Measurements from ENCODE around the gene INTS4.
"Not testable (repeated sequence)": the region's sequence is repeated elsewhere in the genome, so short reads cannot be mapped to it uniquely, and the experiment has no call there.

The INTS4 gene

DNA sequence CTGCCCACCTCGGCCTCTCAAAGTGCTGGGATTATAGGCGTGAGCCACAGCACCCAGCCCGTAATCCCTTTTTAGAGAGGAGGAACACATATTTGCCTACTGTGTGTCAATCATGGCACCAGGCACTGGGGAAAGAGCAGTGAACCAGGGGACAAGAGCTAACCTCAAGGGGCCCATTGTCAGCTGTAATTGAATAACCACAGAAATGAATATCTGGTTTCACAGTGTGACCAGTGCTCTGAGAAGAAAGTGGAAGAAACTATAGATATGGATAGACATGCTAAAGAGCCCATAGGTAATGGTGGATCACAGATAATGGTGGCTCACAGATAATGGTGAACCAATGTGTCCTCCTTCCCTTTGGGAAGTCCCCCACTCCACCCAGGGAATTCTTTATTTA lies 37.2 kb upstream of the INTS4 start:
- no peaks in the 10 kb centered on the region for H3K36me3 Mint-ChIP-seq
- DNase-seq (no peak), ATAC-seq (replicated peaks) (no peak)
- H3K27ac Mint-ChIP-seq, result no peak overlapping the region
- no peak overlapping the region for H3K4me3 Mint-ChIP-seq
- H3K27me3 Mint-ChIP-seq, result no peaks in the 10 kb centered on the region
- peaks cover 0 to 5% of the 10 kb centered on the region in 2 donors for H3K4me1 Mint-ChIP-seq
- H3K9me3 Mint-ChIP-seq, result peaks cover 4% of the 10 kb centered on the region in 2 donors

DNA sequence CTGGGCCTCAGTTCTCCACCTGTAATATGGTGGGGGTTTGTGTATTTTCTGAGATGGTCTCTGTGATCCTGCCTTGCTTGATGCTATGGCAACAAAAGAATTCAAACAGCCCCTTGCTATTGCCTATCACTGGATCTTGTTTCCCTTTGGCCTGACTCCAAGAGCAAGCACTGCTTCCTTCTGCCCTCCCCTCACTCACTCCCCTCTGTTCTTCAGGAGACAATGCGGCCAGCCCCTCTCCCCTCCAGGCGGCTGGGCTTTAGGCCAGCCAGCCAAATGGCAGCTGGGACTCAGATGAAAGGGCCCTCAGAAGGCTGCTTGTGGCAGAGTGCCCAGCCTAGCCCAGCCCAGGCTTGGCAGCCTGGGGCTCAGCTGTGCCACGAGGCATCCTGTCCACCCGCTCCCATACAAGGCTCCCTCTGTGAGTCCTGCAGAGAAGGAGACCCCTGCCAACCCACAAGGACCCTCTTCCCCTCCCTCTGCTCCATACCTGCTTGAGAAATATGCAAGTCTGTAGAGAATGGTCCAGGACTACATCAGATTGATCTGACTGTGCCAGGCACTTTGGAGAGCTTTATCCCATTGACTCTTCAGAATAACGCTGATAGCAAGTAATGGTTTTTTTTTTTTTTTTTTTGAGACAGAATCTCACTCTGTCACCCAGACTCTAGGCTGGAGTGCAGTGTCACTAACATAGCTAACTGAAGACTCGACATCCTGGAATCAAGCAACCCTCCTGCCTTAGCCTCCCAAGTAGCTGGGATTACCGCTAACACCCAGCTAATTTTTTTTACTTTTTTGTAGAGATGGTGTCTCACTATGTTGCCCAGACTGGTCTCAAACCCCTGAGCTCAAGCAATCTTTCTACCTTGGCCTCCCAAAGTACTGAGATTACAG lies 36.2 kb upstream of the INTS4 start:
- ATAC-seq (replicated peaks) (no peak), DNase-seq (no peak)
- no peak overlapping the region for H3K4me3 Mint-ChIP-seq
- H3K27me3 Mint-ChIP-seq, result no peaks in the 10 kb centered on the region
- H3K27ac Mint-ChIP-seq, result no peak overlapping the region
- H3K36me3 Mint-ChIP-seq, result peaks cover 0 to 2% of the 10 kb centered on the region in 2 donors
- H3K9me3 Mint-ChIP-seq, result peaks cover 4% of the 10 kb centered on the region in 2 donors
- peaks cover 0 to 5% of the 10 kb centered on the region in 2 donors for H3K4me1 Mint-ChIP-seq

DNA sequence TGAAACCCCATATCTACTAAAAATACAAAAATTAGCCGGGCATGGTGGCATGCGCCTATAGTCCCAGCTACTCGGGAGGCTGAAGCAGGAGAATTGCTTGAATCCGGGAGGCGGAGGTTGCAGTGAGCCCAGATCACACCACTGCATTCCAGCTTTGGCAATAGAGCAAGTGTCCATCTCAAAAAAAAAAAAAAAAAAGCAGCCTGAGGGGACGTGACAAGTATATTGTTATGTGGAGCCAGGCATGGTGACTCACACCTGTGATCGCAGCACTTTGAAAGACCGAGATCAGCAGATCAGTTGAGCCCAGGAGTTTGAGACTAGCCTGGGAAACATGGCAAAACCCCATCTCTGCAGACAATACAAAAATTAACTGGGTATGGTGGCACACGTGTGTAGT lies 34.0 kb upstream of the INTS4 start:
- not testable (repeated sequence) for H3K36me3 Mint-ChIP-seq; H3K27me3 Mint-ChIP-seq; H3K27ac Mint-ChIP-seq; ATAC-seq (replicated peaks); DNase-seq; H3K4me1 Mint-ChIP-seq; H3K9me3 Mint-ChIP-seq; H3K4me3 Mint-ChIP-seq

DNA sequence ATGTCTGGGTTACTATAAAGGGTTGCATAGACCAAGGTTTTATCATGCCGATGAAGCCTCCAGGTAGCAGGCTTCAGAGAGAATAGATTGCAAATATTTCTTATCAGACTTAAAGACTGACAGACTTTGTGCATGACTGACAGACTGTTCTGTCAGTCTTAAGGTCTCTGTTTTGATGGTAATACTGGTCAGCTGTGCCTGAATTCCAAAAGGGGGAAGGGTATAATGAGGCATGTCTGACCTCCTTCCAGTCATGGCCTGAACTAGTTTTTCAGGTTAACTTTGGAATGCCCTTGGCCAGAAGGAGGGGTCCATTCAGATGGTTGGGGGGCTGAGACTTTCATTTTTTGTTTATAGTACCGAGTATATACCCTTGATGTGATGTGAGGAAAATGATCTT lies 33.3 kb upstream of the INTS4 start:
- no peak overlapping the region for H3K27ac Mint-ChIP-seq
- DNase-seq (no peak), ATAC-seq (replicated peaks) (no peak)
- no peak overlapping the region for H3K4me3 Mint-ChIP-seq
- peaks cover 3 to 5% of the 10 kb centered on the region in 2 donors for H3K4me1 Mint-ChIP-seq
- peaks cover 4% of the 10 kb centered on the region in 2 donors for H3K9me3 Mint-ChIP-seq
- H3K36me3 Mint-ChIP-seq, result peaks cover 0 to 2% of the 10 kb centered on the region in 2 donors
- H3K27me3 Mint-ChIP-seq, result peaks cover 9 to 13% of the 10 kb centered on the region in 2 donors

DNA sequence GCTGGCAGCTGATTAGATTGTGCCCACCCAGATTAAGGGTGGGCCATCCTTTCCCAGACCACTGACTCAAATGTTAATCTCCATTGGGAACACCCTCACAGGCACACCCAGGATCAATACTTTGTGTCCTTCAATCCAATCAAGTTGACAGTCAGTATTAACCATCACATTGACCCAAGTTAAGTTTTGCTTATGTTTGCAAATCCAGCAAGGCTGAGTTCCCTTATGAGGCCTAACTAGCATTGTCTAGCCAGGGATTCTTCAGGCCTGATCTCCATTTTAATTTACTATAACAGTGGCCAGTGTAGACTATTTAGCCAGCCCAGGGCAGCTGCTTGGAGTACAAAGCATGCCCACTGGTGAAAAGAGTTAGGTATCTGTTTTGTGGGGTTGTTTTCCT lies 30.9 kb upstream of the INTS4 start:
- Mint-ChIP-seq H3K27me3 (peaks cover 22 to 26% of the 10 kb centered on the region in 2 donors), H3K9me3 (peaks cover 4% of the 10 kb centered on the region in 2 donors), H3K27ac (no peak overlapping the region), H3K36me3 (peaks cover 0 to 2% of the 10 kb centered on the region in 2 donors), H3K4me1 (peaks cover 3 to 9% of the 10 kb centered on the region in 2 donors), H3K4me3 (no peak overlapping the region)
- DNase-seq, result no peak
- no peak for ATAC-seq (replicated peaks)

DNA sequence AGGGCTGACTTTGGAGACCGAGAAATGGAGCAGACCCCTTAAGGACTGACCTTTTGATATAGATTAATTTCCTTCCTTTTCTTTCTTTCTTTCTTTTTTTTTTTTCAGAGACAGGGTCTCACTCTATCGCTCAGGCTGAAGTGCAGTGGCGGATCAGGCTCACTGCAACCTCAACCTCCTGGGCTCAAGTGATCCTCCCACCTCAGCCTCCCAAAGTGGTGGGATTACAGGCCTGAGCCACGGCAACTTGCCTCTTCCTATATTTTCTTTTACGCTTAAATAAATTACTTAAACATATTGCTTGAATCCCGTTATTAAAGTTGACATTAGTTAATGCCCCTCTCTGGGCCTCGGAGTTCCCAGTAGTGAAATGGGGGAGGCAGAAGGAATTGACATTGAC lies 29.0 kb upstream of the INTS4 start:
- no peak for ATAC-seq (replicated peaks)
- H3K27ac Mint-ChIP-seq, result no peak overlapping the region
- H3K9me3 Mint-ChIP-seq, result peaks cover 4% of the 10 kb centered on the region in 2 donors
- peaks cover 0 to 2% of the 10 kb centered on the region in 2 donors for H3K36me3 Mint-ChIP-seq
- DNase-seq, result no peak
- H3K27me3 Mint-ChIP-seq, result peaks cover 22 to 26% of the 10 kb centered on the region in 2 donors
- no peak overlapping the region for H3K4me3 Mint-ChIP-seq
- peaks cover 3 to 9% of the 10 kb centered on the region in 2 donors for H3K4me1 Mint-ChIP-seq

DNA sequence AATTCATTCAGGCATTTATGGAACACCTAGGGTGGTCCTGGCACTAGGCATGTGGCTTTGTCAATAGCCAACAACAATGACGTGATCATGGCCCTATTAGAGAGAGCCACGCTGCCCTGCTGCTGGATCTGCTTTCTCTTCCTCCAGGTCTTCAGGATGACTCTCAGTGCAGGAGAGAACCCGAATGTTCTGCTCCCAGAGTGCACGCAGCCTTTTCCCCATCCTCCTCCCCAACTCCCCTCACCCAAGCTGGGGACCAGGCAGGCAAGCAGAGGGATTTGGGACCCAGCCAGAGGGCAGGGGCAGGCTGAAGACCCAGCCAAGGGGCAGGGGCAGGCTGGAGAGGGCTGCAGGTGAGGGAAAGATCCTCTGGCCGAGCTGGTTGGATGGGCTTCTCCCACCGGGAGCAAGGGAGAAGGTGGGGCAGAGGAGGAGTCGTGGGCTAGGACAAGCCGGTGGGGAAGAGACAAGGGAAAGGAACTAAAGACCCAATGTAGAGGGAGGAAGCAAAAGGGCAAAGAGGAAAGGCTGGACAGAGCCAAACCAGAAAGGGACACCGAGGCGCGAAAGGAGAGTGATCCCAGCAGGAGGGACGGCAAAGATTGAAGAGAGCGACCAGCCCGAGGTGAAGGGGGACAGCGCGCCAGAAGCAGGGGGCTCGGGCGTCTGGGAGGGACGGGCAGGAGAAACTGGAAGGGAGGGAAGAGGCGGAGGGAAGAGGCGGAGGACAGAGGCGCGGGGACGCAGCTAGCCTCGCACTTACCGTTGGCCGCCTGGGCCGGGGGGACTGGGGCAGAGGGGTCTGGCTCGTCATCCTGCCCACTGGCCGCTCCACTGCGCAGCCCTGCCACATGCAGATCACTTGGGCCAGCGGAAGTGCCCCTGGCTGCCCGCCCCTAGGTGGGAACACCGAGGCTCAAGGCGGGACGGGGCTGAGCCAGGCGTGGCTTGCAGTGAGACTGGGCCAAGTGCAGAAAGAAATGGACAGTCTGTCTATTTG lies 28.2 kb upstream of the INTS4 start, which contains the start of gene KCTD14:
Gene KCTD14 (minus strand): TSS at position 880 of the 1,000 bp plus-strand sequence. CDS start 27 bp downstream, at position 853.
- DNase-seq (no peak), ATAC-seq (replicated peaks) (peak; percentile 36)
- H3K27ac Mint-ChIP-seq, result no peak within 1 kb of the TSS
- peaks cover 22 to 26% of the 10 kb centered on the region in 2 donors for H3K27me3 Mint-ChIP-seq
- peaks cover 3 to 9% of the 10 kb centered on the region in 2 donors for H3K4me1 Mint-ChIP-seq
- peaks cover 0 to 2% of the 10 kb centered on the region in 2 donors for H3K36me3 Mint-ChIP-seq
- H3K4me3 Mint-ChIP-seq, result peak within 1 kb of the TSS in 1 of 2 donors; percentile 1
- H3K9me3 Mint-ChIP-seq, result peaks cover 1 to 2% of the 10 kb centered on the region in 2 donors

DNA sequence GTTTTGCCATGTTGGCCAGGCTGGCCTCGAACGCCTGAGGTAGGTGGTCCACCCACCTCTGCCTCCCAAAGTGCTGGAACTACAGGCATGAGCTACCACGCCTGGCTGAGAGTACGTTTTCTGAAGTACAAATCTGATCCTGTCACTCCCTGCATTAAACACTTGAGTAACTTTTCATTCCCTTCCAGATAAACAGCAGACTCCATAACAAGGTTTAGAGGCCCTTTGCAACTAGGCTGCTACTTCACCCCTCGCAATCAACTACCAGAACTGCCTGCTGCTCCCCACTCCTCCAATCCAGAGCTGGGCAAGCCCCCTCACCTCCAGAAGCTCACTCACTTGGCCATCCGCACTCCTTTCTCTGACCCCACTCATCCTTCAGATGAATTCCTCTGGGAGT lies 27.1 kb upstream of the INTS4 start:
- H3K27me3 Mint-ChIP-seq, result peaks cover 22 to 26% of the 10 kb centered on the region in 2 donors
- no peak overlapping the region for H3K4me3 Mint-ChIP-seq
- DNase-seq, result no peak
- H3K9me3 Mint-ChIP-seq, result no peaks in the 10 kb centered on the region
- peaks cover 0 to 2% of the 10 kb centered on the region in 2 donors for H3K36me3 Mint-ChIP-seq
- peaks cover 3 to 9% of the 10 kb centered on the region in 2 donors for H3K4me1 Mint-ChIP-seq
- no peak overlapping the region for H3K27ac Mint-ChIP-seq
- ATAC-seq (replicated peaks), result no peak

DNA sequence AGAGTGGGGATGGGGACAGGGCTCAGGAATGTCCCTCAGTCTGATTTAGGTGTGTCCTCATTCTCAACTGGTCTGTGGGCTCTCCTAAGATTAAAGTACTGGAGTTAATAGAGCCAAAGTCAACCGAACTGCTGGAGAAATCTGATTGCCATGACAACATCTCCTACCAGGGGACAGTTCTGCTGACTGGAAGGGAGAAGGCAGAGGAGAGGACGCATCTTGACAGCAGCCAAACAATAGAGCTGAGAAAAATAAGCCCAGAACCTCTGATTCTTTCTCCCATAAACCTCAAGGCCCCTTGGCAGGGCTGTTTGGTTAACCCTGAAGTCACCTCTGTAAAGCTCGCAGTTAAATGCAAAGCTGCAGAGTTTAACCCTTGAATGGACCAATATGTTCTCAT lies 25.8 kb upstream of the INTS4 start:
- DNase-seq (no peak), ATAC-seq (replicated peaks) (no peak)
- peaks cover 3 to 9% of the 10 kb centered on the region in 2 donors for H3K4me1 Mint-ChIP-seq
- peaks cover 22 to 26% of the 10 kb centered on the region in 2 donors for H3K27me3 Mint-ChIP-seq
- H3K27ac Mint-ChIP-seq, result no peak overlapping the region
- no peaks in the 10 kb centered on the region for H3K9me3 Mint-ChIP-seq
- no peaks in the 10 kb centered on the region for H3K36me3 Mint-ChIP-seq
- H3K4me3 Mint-ChIP-seq, result no peak overlapping the region

DNA sequence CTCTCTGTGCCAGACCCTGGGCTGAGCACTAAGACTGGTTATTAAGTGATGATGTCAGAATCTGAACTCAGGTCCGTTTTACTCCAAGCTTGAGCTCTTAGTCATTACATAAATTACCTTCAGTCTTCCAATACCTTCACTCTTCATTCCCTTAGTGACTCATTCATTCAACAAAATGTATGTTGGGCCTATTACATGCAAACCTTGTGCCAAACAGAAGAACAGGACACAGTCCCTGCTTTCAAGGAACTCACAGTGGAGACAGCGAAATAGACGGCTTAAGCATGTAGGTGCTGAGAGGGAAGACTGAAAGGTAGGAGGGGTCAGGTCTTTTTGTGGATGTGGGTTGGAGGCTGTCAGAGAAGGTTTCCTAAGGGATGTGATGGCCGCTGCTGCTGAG lies 25.3 kb upstream of the INTS4 start:
- Mint-ChIP-seq H3K36me3 (no peaks in the 10 kb centered on the region), H3K27ac (no peak overlapping the region), H3K4me3 (no peak overlapping the region), H3K9me3 (no peaks in the 10 kb centered on the region), H3K4me1 (peaks cover 3 to 9% of the 10 kb centered on the region in 2 donors), H3K27me3 (peaks cover 22 to 26% of the 10 kb centered on the region in 2 donors)
- DNase-seq (no peak), ATAC-seq (replicated peaks) (no peak)

DNA sequence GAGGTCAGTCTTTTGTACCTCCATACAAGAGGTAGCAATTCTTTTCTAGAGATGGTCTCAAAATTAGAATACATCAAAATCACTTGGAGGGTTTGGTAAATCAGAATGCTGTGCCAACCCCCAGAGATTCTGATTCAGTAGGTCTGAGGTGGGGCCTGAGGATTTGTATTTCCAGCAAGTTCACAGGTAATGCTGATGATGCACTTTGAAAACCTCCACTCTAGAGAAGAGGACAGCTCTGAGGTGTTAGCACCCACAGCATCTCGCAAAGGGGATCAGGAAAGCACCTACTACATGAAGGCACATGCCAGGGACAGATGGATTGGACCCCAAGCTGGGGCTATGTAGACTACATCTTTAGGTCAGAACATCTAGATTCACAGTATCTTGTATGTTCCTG lies 21.4 kb upstream of the INTS4 start:
- Mint-ChIP-seq H3K9me3 (no peaks in the 10 kb centered on the region), H3K4me3 (no peak overlapping the region), H3K27me3 (peaks cover 0 to 4% of the 10 kb centered on the region in 2 donors), H3K36me3 (no peaks in the 10 kb centered on the region), H3K4me1 (no peaks in the 10 kb centered on the region), H3K27ac (no peak overlapping the region)
- ATAC-seq (replicated peaks) (no peak), DNase-seq (no peak)

DNA sequence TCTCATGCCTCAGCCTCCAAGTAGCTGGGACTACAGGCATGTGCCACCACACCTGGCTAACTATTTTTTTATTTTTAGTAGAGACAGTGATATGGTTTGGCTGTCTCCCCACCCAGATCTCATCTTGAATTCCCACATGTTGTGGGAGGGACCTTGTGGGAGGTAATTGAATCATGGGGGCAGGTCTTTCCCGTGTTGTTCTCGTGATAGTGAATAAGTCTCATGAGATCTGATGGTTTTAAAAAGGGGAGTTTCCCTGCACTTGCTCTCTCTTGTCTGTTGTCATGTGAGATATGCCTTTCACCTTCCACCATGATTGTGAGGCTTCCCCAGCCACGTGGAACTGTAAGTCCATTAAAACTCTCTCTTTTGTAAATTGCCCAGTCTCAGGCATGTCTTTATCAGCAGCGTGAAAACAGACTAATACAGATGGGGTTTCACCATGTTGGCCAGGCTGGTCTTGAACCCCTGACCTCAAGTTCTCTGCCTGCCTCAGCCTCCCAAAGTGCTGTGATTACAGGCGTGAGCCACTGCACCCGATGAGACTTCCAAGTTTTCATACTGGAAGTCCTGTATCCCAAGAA lies 20.6 kb upstream of the INTS4 start:
- H3K27ac Mint-ChIP-seq; H3K4me3 Mint-ChIP-seq; H3K9me3 Mint-ChIP-seq; H3K4me1 Mint-ChIP-seq; DNase-seq; H3K36me3 Mint-ChIP-seq; ATAC-seq (replicated peaks); H3K27me3 Mint-ChIP-seq: not testable (repeated sequence)

DNA sequence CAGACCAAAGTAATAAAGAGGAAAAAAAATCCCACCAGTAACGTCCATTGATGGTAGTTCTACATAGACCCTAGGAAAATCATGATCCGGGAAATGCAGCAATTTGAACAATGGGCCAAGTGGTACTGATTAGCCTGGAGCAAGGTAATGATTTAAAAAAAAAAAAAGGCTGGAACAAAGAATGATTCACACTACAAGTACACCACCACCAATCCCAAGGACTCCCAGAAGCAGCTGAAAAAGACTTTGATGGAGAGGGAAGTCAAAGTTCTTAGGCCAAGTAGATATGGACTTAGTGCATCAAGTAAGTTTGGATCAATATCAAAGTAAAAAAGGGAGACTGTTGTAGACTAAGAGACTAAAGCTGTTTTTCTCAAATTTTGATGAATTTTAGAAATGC lies 16.8 kb upstream of the INTS4 start:
- no peak for ATAC-seq (replicated peaks)
- no peak for DNase-seq
- H3K4me1 Mint-ChIP-seq, result no peaks in the 10 kb centered on the region
- peaks cover 1 to 4% of the 10 kb centered on the region in 2 donors for H3K27me3 Mint-ChIP-seq
- no peak overlapping the region for H3K27ac Mint-ChIP-seq
- H3K36me3 Mint-ChIP-seq, result no peaks in the 10 kb centered on the region
- H3K9me3 Mint-ChIP-seq, result no peaks in the 10 kb centered on the region
- no peak overlapping the region for H3K4me3 Mint-ChIP-seq

DNA sequence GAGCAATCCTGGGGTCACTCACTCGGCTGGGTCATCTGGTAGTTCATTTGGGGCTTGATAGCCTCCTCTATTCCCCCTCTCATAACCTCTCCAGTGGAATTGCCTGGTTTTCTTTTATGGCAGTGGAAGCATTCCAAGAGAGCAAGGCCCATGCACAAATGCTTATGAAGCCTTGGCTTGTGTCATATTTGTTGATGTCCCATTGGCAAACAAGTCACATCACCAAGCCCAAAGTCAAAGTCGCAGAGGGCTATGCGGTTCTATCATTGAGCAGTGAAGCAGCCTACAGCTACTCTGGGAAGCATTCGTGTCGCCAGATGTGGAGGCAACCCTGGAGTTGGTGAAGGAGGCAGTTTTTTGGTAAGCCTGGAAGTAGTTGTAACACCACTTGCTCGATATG lies 16.3 kb upstream of the INTS4 start:
- Mint-ChIP-seq H3K4me3 (no peak overlapping the region), H3K27ac (no peak overlapping the region), H3K36me3 (no peaks in the 10 kb centered on the region), H3K4me1 (no peaks in the 10 kb centered on the region), H3K27me3 (peaks cover 5 to 8% of the 10 kb centered on the region in 2 donors), H3K9me3 (no peaks in the 10 kb centered on the region)
- DNase-seq (no peak), ATAC-seq (replicated peaks) (no peak)

All from stimulated activated naive B cell treated with anti-CD40 and anti-IgM and Interleukin-4, amounts not matched to agents 10 μg/mL and 1 μg/mL and 100 μg/mL, for 72 hours (primary cell).